ENCODE data around the gene BRD9.

DNA sequence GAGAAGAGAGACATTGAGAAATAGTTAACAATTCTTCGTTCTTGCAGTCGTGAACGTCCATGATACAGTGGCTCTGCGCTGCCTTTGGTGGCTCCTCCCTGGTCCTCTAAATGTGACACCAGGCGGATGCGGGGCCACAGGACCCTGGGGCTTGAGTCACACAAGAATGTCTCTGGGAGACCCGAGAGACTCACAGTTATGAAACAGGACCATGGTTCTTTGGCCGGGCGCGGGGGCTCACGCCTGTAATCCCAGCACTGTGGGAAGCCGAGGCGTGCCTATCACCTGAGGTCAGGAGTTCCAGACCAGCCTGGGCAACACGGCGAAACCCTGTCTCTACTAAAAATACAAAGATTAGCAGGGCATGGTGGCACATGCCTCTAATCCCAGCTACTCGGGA is 41.0 kb downstream of the BRD9 start:
- TF ChIP-seq SIN3A (IDR thresholded peaks at IDR 0.05; ENCODE audit: borderline replicate concordance, insufficient read depth, low read length) (no peak), TAF1 (IDR thresholded peaks at IDR 0.05; ENCODE audit: borderline replicate concordance, insufficient read depth, low read length) (no peak), POLR2AphosphoS5 (IDR thresholded peaks at IDR 0.05; ENCODE audit: low read depth, low read length) (no peak), FOXP2 (optimal IDR thresholded peaks at IDR 0.05; ENCODE audit: borderline replicate concordance, extremely low read depth, extremely low read length, insufficient read depth) (no peak)
- TF ChIP-seq, protein P1, sequence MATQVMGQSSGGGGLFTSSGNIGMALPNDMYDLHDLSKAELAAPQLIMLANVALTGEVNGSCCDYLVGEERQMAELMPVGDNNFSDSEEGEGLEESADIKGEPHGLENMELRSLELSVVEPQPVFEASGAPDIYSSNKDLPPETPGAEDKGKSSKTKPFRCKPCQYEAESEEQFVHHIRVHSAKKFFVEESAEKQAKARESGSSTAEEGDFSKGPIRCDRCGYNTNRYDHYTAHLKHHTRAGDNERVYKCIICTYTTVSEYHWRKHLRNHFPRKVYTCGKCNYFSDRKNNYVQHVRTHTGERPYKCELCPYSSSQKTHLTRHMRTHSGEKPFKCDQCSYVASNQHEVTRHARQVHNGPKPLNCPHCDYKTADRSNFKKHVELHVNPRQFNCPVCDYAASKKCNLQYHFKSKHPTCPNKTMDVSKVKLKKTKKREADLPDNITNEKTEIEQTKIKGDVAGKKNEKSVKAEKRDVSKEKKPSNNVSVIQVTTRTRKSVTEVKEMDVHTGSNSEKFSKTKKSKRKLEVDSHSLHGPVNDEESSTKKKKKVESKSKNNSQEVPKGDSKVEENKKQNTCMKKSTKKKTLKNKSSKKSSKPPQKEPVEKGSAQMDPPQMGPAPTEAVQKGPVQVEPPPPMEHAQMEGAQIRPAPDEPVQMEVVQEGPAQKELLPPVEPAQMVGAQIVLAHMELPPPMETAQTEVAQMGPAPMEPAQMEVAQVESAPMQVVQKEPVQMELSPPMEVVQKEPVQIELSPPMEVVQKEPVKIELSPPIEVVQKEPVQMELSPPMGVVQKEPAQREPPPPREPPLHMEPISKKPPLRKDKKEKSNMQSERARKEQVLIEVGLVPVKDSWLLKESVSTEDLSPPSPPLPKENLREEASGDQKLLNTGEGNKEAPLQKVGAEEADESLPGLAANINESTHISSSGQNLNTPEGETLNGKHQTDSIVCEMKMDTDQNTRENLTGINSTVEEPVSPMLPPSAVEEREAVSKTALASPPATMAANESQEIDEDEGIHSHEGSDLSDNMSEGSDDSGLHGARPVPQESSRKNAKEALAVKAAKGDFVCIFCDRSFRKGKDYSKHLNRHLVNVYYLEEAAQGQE (IDR thresholded peaks at IDR 0.05; ENCODE audit: insufficient read depth in 1 of 2, low read depth in 2 of 2, low read length in 2 of 2), result no peak

Data from PFSK-1 (cell line).